ENCODE measurements around the gene AP5S1.

GRCh38 chr20:3871550-3872265 is 51.4 kb downstream of the AP5S1 start:
- TF ChIP-seq CTCF (IDR thresholded peaks at IDR 0.05) (no peak), ZBTB33 (IDR thresholded peaks at IDR 0.05; ENCODE audit: borderline replicate concordance, low read depth) (no peak)

Data from SK-N-SH (cell line).